SK-N-SH treated with all-trans-retinoic acid at 6 μM for 48 hours (cell line): Measurements from ENCODE around the gene ILKAP.

Experiments
- BACH2 ChIP-seq: fragments of 250-450 bp; sonication (Bioruptor Pico); IDR thresholded peaks from 2 replicates; pipeline ENCODE4 v1.9.0; 2021; ENCODE audit warnings: mild to moderate bottlenecking, borderline replicate concordance
- ISL1 ChIP-seq: fragments of 250-450 bp; sonication (Bioruptor Pico); IDR thresholded peaks from 2 replicates; pipeline ENCODE4 v2.1.2; 2022; ENCODE audit warnings: mild to moderate bottlenecking, moderate library complexity
- PPARA ChIP-seq: fragments of 250-450 bp; sonication (Bioruptor Pico); IDR thresholded peaks from 2 replicates; pipeline ENCODE4 v1.5.0; 2020; ENCODE audit warnings: mild to moderate bottlenecking, borderline replicate concordance
- RARB ChIP-seq: fragments of 250-450 bp; sonication (Bioruptor Pico); IDR thresholded peaks from 2 replicates; pipeline ENCODE4 v1.8.0; 2021; ENCODE audit warnings: mild to moderate bottlenecking, moderate library complexity
- TCF4 ChIP-seq: fragments of 250-450 bp; sonication (Bioruptor Pico); IDR thresholded peaks from 2 replicates; pipeline ENCODE4 v1.8.0; 2021; ENCODE audit warnings: mild to moderate bottlenecking, moderate library complexity, borderline replicate concordance
- TSHZ2 ChIP-seq: fragments of 250-450 bp; sonication (Bioruptor Pico); IDR thresholded peaks from 2 replicates; pipeline ENCODE4 v1.5.0; 2020; ENCODE audit warnings: mild to moderate bottlenecking, moderate library complexity
- ZFP30 ChIP-seq: fragments of 450-650 bp; formaldehyde crosslinking; IDR thresholded peaks from 2 replicates; pipeline ENCODE4 v1.5.0; 2022; ENCODE audit warnings: mild to moderate bottlenecking, moderate library complexity
- ZNF8 ChIP-seq: fragments of 450-650 bp; formaldehyde crosslinking; IDR thresholded peaks from 2 replicates; pipeline ENCODE4 v1.5.0; 2020; ENCODE audit warnings: mild to moderate bottlenecking, moderate library complexity

GRCh38 chr2:238161291-238162051 lies 42.0 kb downstream of the ILKAP start:
- TF ChIP-seq ZNF8 (CRISPR knock-in tag), result no peak
- TF ChIP-seq ZFP30, result no peak
- TF ChIP-seq RARB (CRISPR knock-in tag), result no peak
- no peak for TF ChIP-seq BACH2 (CRISPR knock-in tag)
- no peak for TF ChIP-seq TSHZ2 (CRISPR knock-in tag)
- no peak for TF ChIP-seq TCF4 (CRISPR knock-in tag)
- TF ChIP-seq ISL1 (CRISPR knock-in tag), result no peak
- no peak for TF ChIP-seq PPARA (CRISPR knock-in tag)
